Pulmonary artery endothelial cell (primary cell): ENCODE measurements around the gene RIMS3. TPM values are rescaled to one million over a fixed set of nuclear protein-coding genes. Genes with fewer than 3 reads are reported as not detected.
A peak's percentile ranks its signal among the peaks of the same experiment; 100 is the strongest.
"Not testable (repeated sequence)": the region's sequence is repeated elsewhere in the genome, so short reads cannot be mapped to it uniquely, and the experiment has no call there.

ENCODE experiments used
- DNase-seq: peaks from one replicate; pipeline ENCODE4 v3.0.0-alpha.2; 2011; ENCODE audit warnings: low read depth, low spot score
- total RNA-seq: library from RNA; depleted of rRNA; stranded (reverse); fragments of >200 nt; gene quantifications from 2 replicates; pipeline ENCODE4 v1.2.3, GENCODE V29; 2014

Gene RIMS3
- total RNA-seq: 0.20 and 0.21 TPM in 2 replicates

GRCh38 chr1:40665335-40666171 lies at the start of gene RIMS3:
Gene RIMS3 (minus strand): TSS chr1:40665682. CDS start chr1:40641925, 23,757 bp downstream.
- DNase-seq: no peak

GRCh38 chr1:40712997-40713396 lies 47.5 kb upstream of the RIMS3 start:
- DNase-seq: no peak

- no peak for DNase-seq
These were observed 47.0 kb upstream of the RIMS3 start for GRCh38 chr1:40712405-40712944.

- DNase-seq: no peak
These were observed 46.3 kb upstream of the RIMS3 start for GRCh38 chr1:40711465-40712404.

- no peak for DNase-seq
These were observed 45.3 kb upstream of the RIMS3 start for GRCh38 chr1:40710581-40711315.

- no peak for DNase-seq
These were observed 44.4 kb upstream of the RIMS3 start for GRCh38 chr1:40709802-40710278.

- peak; percentile 78 for DNase-seq
These were observed 43.8 kb upstream of the RIMS3 start for GRCh38 chr1:40709100-40709801.

GRCh38 chr1:40708750-40709099 lies 43.2 kb upstream of the RIMS3 start:
- no peak for DNase-seq

- DNase-seq: no peak
These were observed 41.1 kb upstream of the RIMS3 start for GRCh38 chr1:40706626-40707025.

- DNase-seq: no peak
These were observed 39.6 kb upstream of the RIMS3 start for GRCh38 chr1:40704817-40705733.

- DNase-seq: no peak
These were observed 37.8 kb upstream of the RIMS3 start for GRCh38 chr1:40703316-40703715.

GRCh38 chr1:40702810-40703209 lies 37.3 kb upstream of the RIMS3 start:
- DNase-seq: not testable (repeated sequence)

- no peak for DNase-seq
These were observed 36.2 kb upstream of the RIMS3 start for GRCh38 chr1:40701684-40702083.

- DNase-seq: no peak
These were observed 34.3 kb upstream of the RIMS3 start for GRCh38 chr1:40699787-40700186.

GRCh38 chr1:40697436-40697835 lies 32.0 kb upstream of the RIMS3 start:
- DNase-seq: no peak

GRCh38 chr1:40696294-40696693 lies 30.8 kb upstream of the RIMS3 start:
- DNase-seq: no peak

- no peak for DNase-seq
These were observed 28.9 kb upstream of the RIMS3 start for GRCh38 chr1:40694353-40694874.

- DNase-seq: no peak
These were observed 27.9 kb upstream of the RIMS3 start for GRCh38 chr1:40693425-40693824.

GRCh38 chr1:40692429-40692895 lies 27.0 kb upstream of the RIMS3 start:
- no peak for DNase-seq
